NCI-H748 treated with DMSO at 0.1 percent for 48 hours (cell line): Measurements from ENCODE around the gene KCTD2.

Experiments
- DNase-seq: peaks from one replicate; lab custom pipeline; 2025; lab: John Stamatoyannopoulos, UW

The KCTD2 gene

GRCh38 chr17:75077496-75078283, 30.7 kb downstream of the KCTD2 start:
- no peak for DNase-seq

GRCh38 chr17:75078284-75079022, 31.4 kb downstream of the KCTD2 start:
- DNase-seq = no peak

GRCh38 chr17:75079023-75079373, 32.0 kb downstream of the KCTD2 start:
- DNase-seq = no peak

- no peak for DNase-seq
These were observed 34.9 kb downstream of the KCTD2 start for GRCh38 chr17:75081611-75082540.

GRCh38 chr17:75082683-75083082, 35.7 kb downstream of the KCTD2 start:
- no peak for DNase-seq

GRCh38 chr17:75084039-75084660, 37.1 kb downstream of the KCTD2 start:
- no peak for DNase-seq

- DNase-seq = no peak
These were observed 39.6 kb downstream of the KCTD2 start for GRCh38 chr17:75086496-75087181.

- DNase-seq = no peak
These were observed 40.1 kb downstream of the KCTD2 start for GRCh38 chr17:75087182-75087557.

- no peak for DNase-seq
These were observed 40.8 kb downstream of the KCTD2 start, which contains the start of gene SLC16A5 for GRCh38 chr17:75087558-75088453. Gene SLC16A5, plus strand, starts transcription at chr17:75087954. Its CDS starts 5,683 bp downstream, at chr17:75093637.

- no peak for DNase-seq
These were observed 41.7 kb downstream of the KCTD2 start for GRCh38 chr17:75088465-75089417.

GRCh38 chr17:75090871-75091854, 44.1 kb downstream of the KCTD2 start:
- DNase-seq = no peak

GRCh38 chr17:75091855-75092327, 44.9 kb downstream of the KCTD2 start:
- no peak for DNase-seq

GRCh38 chr17:75093548-75094158, 46.6 kb downstream of the KCTD2 start:
- DNase-seq = no peak

- no peak for DNase-seq
These were observed 47.9 kb downstream of the KCTD2 start for GRCh38 chr17:75094871-75095399.

GRCh38 chr17:75096082-75096625, 49.1 kb downstream of the KCTD2 start:
- no peak for DNase-seq

- DNase-seq = no peak
These were observed 50.8 kb downstream of the KCTD2 start for GRCh38 chr17:75097865-75098264.

GRCh38 chr17:75098861-75099260, 51.8 kb downstream of the KCTD2 start:
- no peak for DNase-seq
